AG20443 (cell line): ENCODE measurements around the gene PTGER2.

ENCODE experiments used
- DNase-seq: peaks from one replicate; pipeline ENCODE4 v3.0.0; 2012; ENCODE audit warnings: low spot score, mixed read lengths

Gene PTGER2

DNA sequence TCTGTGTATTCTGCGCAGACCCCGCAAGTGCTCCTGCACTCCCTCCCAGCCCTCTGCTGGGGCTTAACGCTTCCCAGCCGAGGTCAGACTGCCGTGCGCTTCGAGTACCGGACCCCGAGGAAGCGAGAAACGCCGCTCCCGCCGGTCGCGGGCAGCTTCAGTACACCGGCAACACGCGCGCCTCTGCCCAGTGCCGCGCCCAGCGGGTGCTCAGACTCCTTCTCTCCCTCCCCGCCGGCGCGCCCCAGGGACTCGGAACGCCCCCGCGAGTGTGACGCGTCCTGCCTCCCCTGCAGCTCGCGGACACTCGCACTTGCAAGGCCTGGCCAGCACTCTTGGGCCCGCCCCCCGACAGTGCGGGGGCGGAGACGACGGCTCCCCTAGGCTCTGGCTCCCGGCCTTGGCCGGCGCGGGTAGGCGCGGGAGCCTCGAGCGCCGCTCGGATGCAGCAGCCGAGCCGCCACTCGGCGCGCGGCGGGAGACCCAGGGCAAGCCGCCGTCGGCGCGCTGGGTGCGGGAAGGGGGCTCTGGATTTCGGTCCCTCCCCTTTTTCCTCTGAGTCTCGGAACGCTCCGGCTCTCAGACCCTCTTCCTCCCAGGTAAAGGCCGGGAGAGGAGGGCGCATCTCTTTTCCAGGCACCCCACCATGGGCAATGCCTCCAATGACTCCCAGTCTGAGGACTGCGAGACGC lies at the start of gene PTGER2:
TSS of gene PTGER2 (plus strand) at position 410 of the 692 bp plus-strand sequence. CDS start at position 647, 237 bp downstream.
- DNase-seq = peak; percentile 93

DNA sequence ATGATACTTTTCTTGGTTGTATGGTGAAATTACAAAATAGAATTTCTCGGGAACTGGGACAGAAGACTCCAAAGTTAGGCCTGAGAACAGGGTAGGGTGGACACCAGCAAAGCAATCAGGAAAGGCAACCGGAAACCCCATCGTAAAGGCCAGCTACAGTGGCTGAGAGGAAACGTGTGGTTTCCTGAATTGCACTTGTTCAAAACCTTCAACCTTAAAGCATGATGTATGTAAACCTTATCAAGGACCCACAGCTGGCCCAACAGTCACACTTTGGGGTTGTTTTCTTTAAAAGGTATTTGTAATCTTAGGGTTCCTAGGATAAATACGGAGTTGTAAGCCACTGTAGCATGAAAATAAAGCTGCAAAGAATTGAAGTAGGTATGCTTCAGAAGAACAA lies 48.9 kb upstream of the PTGER2 start:
- DNase-seq = no peak

DNA sequence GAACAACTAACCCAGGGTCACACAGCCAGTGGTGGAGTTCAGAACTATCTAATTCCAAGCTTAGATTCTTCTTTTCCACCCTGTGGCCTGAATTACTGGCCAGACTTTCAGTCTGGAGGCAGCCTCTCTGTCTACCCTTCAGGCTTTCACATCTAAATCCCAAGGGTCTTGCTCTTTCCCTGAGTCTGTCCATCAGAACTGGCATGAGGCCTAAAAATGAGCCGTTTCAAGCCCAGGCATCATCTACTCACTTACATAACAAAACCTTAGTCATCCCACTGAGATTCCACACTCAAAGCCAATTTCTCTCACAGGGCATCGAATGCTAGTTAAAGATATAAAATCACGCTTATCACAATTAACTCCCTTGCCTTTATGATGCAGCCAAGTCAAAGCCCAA lies 47.9 kb upstream of the PTGER2 start:
- peak; percentile 82 for DNase-seq

- peak; percentile 45 for DNase-seq
Observed at GRCh38 chr14:52266782-52267181, 47.3 kb upstream of the PTGER2 start.

DNA sequence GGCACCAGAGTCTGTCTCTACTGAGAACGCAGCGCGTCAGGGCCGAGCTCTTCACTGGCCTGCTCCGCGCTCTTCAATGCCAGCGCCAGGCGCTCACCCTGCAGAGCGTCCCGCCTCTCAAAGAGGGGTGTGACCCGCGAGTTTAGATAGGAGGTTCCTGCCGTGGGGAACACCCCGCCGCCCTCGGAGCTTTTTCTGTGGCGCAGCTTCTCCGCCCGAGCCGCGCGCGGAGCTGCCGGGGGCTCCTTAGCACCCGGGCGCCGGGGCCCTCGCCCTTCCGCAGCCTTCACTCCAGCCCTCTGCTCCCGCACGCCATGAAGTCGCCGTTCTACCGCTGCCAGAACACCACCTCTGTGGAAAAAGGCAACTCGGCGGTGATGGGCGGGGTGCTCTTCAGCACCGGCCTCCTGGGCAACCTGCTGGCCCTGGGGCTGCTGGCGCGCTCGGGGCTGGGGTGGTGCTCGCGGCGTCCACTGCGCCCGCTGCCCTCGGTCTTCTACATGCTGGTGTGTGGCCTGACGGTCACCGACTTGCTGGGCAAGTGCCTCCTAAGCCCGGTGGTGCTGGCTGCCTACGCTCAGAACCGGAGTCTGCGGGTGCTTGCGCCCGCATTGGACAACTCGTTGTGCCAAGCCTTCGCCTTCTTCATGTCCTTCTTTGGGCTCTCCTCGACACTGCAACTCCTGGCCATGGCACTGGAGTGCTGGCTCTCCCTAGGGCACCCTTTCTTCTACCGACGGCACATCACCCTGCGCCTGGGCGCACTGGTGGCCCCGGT lies 46.4 kb upstream of the PTGER2 start, which contains the start of gene PTGDR:
TSS of gene PTGDR (plus strand) at position 198 of the 778 bp plus-strand sequence. CDS start at position 315, 117 bp downstream.
- DNase-seq = peak; percentile 38

DNA sequence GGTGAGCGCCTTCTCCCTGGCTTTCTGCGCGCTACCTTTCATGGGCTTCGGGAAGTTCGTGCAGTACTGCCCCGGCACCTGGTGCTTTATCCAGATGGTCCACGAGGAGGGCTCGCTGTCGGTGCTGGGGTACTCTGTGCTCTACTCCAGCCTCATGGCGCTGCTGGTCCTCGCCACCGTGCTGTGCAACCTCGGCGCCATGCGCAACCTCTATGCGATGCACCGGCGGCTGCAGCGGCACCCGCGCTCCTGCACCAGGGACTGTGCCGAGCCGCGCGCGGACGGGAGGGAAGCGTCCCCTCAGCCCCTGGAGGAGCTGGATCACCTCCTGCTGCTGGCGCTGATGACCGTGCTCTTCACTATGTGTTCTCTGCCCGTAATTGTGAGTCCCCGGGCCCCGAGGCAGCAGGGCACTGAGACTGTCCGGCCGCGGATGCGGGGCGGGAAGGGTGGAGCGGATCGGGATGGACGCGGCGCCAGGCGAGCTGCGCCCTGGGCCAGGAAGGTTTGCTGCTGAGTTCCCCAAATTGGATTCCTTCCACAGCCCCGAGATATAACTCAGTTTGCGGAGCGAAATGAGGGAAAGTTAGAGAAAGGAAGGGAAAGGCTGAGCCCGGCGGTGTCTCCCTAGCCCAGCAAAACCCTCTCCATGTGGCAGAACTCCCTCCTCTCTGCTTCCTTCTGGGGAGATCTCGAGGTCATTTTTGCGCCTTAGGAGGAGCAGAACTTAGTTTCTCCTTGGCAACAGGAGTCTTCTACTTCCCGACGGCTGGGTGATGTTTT lies 45.6 kb upstream of the PTGER2 start:
- peak; percentile 40 for DNase-seq

DNA sequence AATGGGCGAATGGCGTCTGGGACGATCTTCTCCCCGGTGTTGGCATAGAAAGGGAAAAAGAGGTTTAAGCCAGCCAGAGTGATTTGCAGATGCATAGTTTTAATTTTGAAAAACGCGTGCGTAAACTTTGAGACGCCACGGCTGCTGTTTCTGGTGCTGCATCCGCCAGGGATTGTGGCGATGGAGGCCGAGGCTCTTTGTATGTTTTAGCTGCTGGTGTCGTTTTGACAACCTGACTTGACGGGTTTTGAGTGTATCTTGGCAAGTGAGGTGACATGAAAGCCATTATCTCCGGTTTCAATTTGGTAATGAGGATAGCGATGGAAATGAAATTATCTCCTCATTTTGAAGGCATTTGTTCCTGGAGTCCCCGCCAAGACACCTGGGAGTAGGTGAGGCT lies 45.0 kb upstream of the PTGER2 start:
- DNase-seq = no peak

GRCh38 chr14:52269982-52270381 lies 44.1 kb upstream of the PTGER2 start:
- no peak for DNase-seq

- DNase-seq = no peak
Observed at GRCh38 chr14:52271538-52271937, 42.6 kb upstream of the PTGER2 start.

- peak; percentile 67 for DNase-seq
Observed at GRCh38 chr14:52272375-52272774, 41.7 kb upstream of the PTGER2 start.

GRCh38 chr14:52275372-52275771 lies 38.7 kb upstream of the PTGER2 start:
- no peak for DNase-seq

- no peak for DNase-seq
Observed at GRCh38 chr14:52277552-52277951, 36.6 kb upstream of the PTGER2 start.

DNA sequence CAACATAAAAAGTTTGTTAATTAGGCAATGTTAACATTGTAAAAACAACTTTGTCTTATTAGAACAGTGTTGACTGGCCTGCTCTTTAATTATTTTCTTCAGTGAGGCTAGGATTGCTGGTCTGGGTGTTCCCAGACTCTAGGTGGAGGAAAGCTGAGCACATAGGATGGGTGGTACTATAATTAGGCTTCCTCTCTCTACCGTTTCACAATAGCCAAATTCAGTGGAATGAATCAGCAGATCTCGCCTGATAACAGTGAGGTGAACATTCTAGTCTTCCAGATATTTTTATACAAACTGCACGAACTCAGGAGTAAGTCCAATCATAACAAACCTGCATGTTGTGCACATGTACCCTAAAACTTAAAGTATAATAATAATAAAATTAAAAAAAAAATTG lies 34.7 kb upstream of the PTGER2 start:
- peak; percentile 59 for DNase-seq

- no peak for DNase-seq
Observed at GRCh38 chr14:52283099-52283498, 31.0 kb upstream of the PTGER2 start.

DNA sequence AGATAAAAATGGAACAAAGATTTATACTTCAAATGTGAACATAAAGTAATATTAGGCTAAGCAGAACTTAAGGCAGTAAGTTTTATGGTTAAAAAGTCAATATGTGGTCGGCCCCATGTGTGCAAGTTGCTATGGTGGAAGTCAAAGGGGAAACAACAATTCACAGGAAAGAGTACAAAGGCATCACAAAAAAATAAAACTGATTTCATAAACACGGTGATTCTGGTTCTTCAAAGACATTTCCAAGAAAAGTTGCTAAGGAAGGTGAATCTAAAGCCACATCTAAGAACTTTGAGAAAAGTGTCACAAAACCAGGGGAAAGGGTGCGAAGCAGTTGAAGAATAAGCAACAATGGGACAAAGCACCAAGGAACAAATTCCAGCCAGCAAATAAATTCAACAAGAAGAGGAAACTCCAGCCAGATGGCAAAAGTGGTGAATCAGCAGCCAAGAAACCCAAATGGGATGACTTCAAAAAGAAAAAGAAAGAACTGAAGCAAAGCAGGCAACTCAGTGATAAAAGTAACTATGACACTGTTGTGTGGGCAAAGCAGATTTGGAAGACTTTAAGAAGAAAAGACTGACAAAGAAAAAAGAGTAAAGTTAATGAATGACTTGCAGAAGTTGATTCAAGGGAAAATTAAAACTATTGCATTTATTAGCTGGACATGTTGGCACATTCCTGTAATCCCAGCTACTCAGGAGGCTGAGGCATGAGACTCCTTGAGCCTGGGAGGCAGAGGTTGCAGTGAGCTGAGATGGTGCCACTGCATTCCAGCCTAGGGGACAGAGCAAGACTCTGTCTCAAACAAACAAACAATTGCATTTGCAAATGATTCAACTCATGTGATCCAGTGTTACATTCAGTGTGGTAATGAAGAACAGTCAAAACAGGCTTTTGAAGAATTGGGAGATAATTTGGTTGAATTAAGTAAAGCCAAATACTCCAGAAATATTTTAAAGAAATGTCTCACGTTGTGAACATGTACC lies 27.2 kb upstream of the PTGER2 start:
- peak; percentile 23 for DNase-seq

DNA sequence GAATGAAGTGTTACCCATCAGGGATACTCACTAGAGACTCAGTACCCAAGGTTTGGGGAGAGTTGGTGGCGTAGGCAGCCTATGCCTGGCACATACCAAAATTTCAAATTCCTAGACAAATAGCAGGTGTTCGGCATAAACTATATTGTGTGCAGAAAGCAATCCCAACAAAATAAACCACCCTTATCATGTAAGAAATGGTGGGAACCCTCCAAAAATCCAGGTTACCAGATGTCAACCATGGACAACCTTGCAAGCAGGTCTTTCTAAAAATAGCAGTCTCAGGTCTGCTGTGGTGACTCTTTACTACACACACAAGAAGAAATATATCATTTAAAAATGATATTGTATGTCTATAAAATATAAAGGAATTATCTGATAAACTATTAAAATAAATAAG lies 17.7 kb upstream of the PTGER2 start:
- DNase-seq = no peak

GRCh38 chr14:52298795-52299194 lies 15.3 kb upstream of the PTGER2 start:
- DNase-seq = no peak

GRCh38 chr14:52299692-52300278 lies 14.3 kb upstream of the PTGER2 start:
- DNase-seq = peak; percentile 67

DNA sequence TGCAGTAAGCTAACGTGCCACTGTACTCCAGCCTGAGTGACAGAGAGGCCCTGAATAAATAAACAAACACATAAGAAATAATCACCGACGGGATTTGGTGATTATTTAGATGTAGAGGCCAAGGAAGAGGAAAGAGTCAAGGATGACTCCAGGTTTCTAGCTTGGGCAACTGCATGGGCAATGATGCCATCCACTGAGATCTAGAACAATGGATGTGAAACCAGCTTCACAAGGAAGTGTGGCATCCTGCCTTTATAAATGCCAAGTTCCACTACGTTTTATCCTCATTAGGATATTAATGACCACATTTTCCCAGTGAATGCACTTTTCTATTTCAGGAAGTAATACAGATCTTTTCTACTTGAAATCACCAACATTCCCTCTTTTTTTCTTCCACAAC lies 10.9 kb upstream of the PTGER2 start:
- DNase-seq = no peak

DNA sequence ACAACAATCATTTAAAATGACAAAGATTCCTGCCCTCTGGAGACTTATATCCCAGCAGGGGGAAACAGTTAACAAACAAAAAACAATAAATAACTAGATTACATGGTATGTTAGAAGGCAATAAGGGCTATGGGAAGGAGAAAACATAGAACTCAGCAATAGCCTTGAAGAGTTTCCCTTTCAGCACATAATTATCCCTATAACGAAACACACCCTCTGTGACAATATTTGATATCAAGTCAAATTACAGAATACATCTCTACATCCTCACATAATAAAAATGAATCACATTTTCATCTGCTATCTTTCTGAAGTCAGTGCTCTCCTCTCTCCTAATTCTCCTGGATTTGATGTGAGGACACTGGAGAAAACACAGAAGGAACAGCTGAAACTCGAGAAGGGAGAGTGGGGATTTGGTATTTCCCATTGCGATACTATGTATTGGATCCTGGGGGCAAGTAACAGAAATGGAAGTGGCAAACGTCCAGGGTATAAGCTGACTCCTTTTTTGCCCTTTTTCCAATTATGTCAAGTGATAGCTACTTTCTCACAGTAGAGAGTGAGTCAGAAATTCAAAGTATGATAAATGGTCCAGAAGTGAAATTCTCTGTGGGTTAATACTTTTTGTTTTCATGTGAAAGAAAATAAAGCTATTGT lies 9.7 kb upstream of the PTGER2 start:
- DNase-seq = no peak
